Renal cortical epithelial cell (primary cell): ENCODE data around the gene APOL6. TPM values are rescaled to one million over a fixed set of nuclear protein-coding genes. Genes with fewer than 3 reads are reported as not detected.
"Not testable (repeated sequence)": the region's sequence is repeated elsewhere in the genome, so short reads cannot be mapped to it uniquely, and the experiment has no call there.

ENCODE experiments used
- DNase-seq: peaks from one replicate; pipeline ENCODE4 v3.0.0-alpha.2; 2011; ENCODE audit warnings: low read depth
- total RNA-seq: library from RNA; depleted of rRNA; stranded (reverse); fragments of >200 nt; gene quantifications from 2 replicates; pipeline ENCODE4 v1.2.3, GENCODE V29; 2014

Gene APOL6
- total RNA-seq, 1 donor from 2014 or later = 22.1 TPM

GRCh38 chr22:35637254-35637653 is 11.0 kb upstream of the APOL6 start:
- no peak for DNase-seq

GRCh38 chr22:35638001-35638400 is 10.2 kb upstream of the APOL6 start:
- DNase-seq = no peak

- no peak for DNase-seq
These were observed 9.8 kb upstream of the APOL6 start for GRCh38 chr22:35638410-35638809.

- DNase-seq = no peak
These were observed 6.6 kb upstream of the APOL6 start for GRCh38 chr22:35641494-35642120.

- DNase-seq = peak; percentile 47
These were observed 5.9 kb upstream of the APOL6 start for GRCh38 chr22:35642305-35642741.

GRCh38 chr22:35643991-35644390 is 4.3 kb upstream of the APOL6 start:
- DNase-seq = peak; percentile 79

- DNase-seq = no peak
These were observed 2.6 kb upstream of the APOL6 start for GRCh38 chr22:35645646-35646045.

- no peak for DNase-seq
These were observed 844 bp downstream of the APOL6 start for GRCh38 chr22:35649026-35649553.

GRCh38 chr22:35649636-35650250 is 1.5 kb downstream of the APOL6 start:
- DNase-seq = no peak

GRCh38 chr22:35651085-35651484 is 2.8 kb downstream of the APOL6 start:
- no peak for DNase-seq

- no peak for DNase-seq
These were observed 5.6 kb downstream of the APOL6 start for GRCh38 chr22:35653824-35654223.

- DNase-seq = no peak
These were observed 8.1 kb downstream of the APOL6 start for GRCh38 chr22:35656284-35656752.

GRCh38 chr22:35657571-35658312 is 9.5 kb downstream of the APOL6 start:
- no peak for DNase-seq

- DNase-seq = peak; percentile 29
These were observed 12.3 kb downstream of the APOL6 start for GRCh38 chr22:35660291-35661127.

- DNase-seq = no peak
These were observed 13.2 kb downstream of the APOL6 start for GRCh38 chr22:35661464-35661863.

- DNase-seq = no peak
These were observed 14.7 kb downstream of the APOL6 start for GRCh38 chr22:35662914-35663313.

GRCh38 chr22:35663371-35663770 is 15.1 kb downstream of the APOL6 start:
- DNase-seq = no peak

- DNase-seq = no peak
These were observed 16.8 kb downstream of the APOL6 start for GRCh38 chr22:35664955-35665587.

- DNase-seq = not testable (repeated sequence)
These were observed 18.5 kb downstream of the APOL6 start for GRCh38 chr22:35666699-35667098.

- DNase-seq = no peak
These were observed 26.1 kb downstream of the APOL6 start for GRCh38 chr22:35674335-35674734.

- DNase-seq = not testable (repeated sequence)
These were observed 27.8 kb downstream of the APOL6 start for GRCh38 chr22:35676065-35676464.
